ENCODE results near the gene IL2RA.

- TF ChIP-seq CTCF (conservative IDR thresholded peaks at IDR 0.05; ENCODE audit: low read depth, low read length), result no peak
- TF ChIP-seq EZH2 (IDR thresholded peaks at IDR 0.05; ENCODE audit: low read length, unreplicated experiment), result no peak
- TF ChIP-seq EZH2phosphoT487 (IDR thresholded peaks at IDR 0.05; ENCODE audit: borderline replicate concordance, low read length), result no peak
Measured at GRCh38 chr10:6089334-6090219, 27.4 kb upstream of the IL2RA start.

Data from PC-3 (cell line).